AG09309 (cell line): ENCODE measurements around the gene CEBPB.

ENCODE experiments used
- DNase-seq: peaks from one replicate; pipeline ENCODE4 v3.0.0-alpha.2; 2010; ENCODE audit warnings: low read depth
- H3K4me3 ChIP-seq: 2 replicates; pipeline ENCODE4 v1.5.1; 2011; ENCODE audit warnings: mild to moderate bottlenecking, low read depth, low read length, moderate library complexity; ENCODE audit not compliant: control insufficient read depth
- CTCF ChIP-seq: IDR thresholded peaks from 2 replicates; pipeline ENCODE4 v1.5.1; 2011; ENCODE audit warnings: mild to moderate bottlenecking, low read depth, low read length, inconsistent platforms; ENCODE audit not compliant: insufficient read depth, control insufficient read depth; ENCODE audit errors: missing control alignments

CEBPB gene

DNA sequence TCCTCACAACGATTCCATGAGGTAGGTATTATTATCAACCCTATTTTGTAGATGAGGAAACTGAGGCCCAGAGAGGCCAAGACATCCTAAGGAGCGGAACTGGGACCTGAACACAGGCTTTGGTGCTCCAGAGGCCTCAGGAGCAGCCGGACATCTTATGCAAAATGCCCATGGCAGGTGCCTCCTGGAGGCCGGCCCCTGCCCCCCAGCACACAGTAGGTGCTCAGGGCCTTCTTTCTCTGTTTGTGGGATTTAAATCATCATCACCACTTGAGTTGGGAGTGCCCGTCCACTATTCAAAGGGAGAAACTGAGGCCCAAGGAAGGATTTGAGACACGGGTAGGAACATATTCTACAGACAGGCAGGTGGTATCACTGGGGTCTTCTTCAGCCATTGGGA lies 41.2 kb downstream of the CEBPB start:
- no peak for TF ChIP-seq CTCF
- no peak overlapping the region for H3K4me3 ChIP-seq
- DNase-seq = no peak

DNA sequence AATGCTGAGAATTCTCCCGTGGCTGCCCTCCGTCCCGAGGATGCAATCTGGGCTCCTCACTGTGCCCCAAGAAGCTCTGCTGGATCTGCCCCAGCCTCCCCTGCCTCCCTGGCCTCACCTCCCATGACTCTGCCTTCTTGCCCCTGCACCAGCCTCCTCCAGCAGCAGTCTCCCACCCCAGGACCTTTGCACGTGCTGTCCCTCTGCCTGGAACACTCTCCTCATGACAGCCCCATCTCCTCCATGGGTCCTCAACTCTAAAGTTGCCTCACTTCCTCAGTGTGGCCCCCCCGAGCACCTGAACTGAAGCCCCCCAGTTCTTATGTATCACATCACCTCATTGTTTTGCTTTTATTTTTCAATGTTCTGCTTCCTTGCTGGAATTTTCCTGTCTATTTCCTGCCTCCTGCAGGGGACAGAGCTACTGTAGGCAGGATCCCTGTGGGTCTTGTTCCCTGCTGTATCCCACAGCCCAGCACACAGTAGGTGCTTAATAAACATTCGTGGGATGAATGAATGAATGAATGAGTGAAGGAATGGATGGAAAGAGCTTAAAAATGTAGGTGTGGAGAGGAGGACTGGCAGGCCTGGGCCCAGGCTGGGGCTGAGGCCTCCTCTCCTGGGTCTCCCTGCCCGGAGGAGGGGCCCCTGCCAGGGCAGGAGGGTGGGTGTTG lies 42.2 kb downstream of the CEBPB start:
- TF ChIP-seq CTCF = no peak
- no peak overlapping the region for H3K4me3 ChIP-seq
- no peak for DNase-seq

- TF ChIP-seq CTCF = no peak
- no peak overlapping the region for H3K4me3 ChIP-seq
- DNase-seq = no peak
Observed at GRCh38 chr20:50233325-50234212, 42.9 kb downstream of the CEBPB start.

GRCh38 chr20:50234288-50234687 lies 43.7 kb downstream of the CEBPB start:
- DNase-seq = no peak
- no peak overlapping the region for H3K4me3 ChIP-seq
- TF ChIP-seq CTCF = no peak

DNA sequence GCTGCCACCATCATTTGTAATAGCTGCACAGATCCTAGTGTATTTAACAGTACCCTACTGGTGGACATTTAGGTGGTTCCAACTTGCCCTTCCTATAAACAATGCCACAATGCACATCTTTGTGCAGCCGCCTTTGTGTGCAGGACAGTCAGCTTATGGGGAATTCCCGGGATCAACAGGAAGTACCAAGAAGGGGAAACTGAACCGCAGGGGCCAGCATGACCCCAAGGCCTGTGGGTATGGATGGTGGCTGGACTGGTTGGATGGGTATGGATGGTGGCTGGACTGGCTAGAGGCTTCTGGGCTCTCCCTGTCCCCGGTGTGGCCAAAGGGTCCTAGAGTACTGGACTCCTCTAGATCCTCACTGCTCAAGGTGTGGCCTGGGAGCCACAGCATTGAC lies 46.7 kb downstream of the CEBPB start:
- no peak for TF ChIP-seq CTCF
- DNase-seq = no peak
- H3K4me3 ChIP-seq = no peak overlapping the region

DNA sequence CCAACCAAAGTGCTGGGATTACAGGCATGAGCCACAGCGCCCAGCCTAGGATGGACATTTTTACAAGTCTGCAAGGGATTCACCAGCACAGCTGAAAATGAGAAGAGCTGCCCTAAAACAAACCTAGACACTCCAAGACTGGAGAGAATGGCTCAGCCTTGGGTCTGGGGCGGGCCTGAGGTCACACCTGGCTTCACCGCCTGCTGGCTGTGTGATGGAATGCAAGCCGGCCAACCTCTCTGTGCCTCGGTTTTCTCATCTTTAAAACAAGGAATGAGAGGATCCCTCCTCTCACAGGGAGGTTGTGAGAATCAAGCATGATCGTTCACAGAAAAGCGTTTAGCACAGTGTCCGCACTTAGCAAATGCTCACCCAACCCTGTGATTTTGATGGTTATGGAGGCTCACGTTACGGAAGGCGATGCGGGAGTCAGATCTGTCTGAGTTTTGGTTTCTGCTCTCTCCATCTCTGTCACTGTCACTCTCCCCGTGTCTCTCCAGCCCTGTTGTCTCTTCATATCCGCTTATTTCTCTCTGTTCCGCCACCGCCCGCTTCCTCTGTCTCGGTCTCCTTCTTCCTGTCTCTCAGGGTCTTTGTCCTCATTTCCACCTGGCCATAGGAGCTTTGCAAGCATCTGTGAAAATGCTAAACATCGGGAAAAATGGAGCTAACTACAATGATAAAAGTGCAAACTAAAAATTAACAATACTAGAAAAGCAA lies 47.6 kb downstream of the CEBPB start:
- no peak for DNase-seq
- TF ChIP-seq CTCF = no peak
- no peak overlapping the region for H3K4me3 ChIP-seq
